Measurements from ENCODE around the gene ST14.

ST14 gene

DNA sequence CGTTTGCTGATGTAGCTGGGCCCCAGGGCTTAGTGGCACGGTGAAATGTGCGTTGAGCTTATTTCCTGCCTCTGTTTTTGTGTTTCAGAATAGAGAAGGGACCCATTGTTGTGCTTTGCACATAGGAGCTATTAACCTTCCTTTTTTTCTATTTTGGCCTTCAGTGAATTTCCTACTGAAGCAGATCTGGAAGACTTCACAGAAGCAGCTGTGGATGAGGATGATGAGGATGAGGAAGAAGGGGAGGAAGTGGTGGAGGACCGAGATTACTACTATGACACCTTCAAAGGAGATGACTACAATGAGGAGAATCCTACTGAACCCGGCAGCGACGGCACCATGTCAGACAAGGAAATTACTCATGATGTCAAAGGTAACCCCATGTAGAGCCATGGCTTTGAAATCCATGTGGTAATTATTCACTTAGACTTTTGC is 37.4 kb upstream of the ST14 start:
- Histone ChIP-seq H3K4me1 (ENCODE audit: control insufficient read depth, insufficient read depth, low read length) (no peaks in the 10 kb centered on the region), H3K36me3 (ENCODE audit: control insufficient read depth in 2 of 2, insufficient read depth in 1 of 2, low read length in 2 of 2) (peaks cover 0 to 78% of the 10 kb centered on the region in 2 experiments; a peak in 1 of 3 replicates), H3K27ac (ENCODE audit: extremely low read depth, low read depth, low read length) (no peak overlapping the region), H3K9me3 (ENCODE audit: control insufficient read depth, insufficient read depth, low read depth, low read length) (no peaks in the 10 kb centered on the region), H3K4me3 (ENCODE audit: low read depth, low read length) (no peak overlapping the region)
- ChIA-PET POLR2A (no interaction called here), CTCF (interaction anchor here (1.0 kb wide), 1 partner anchor 10 kb away, joined by 4 read pairs; no protein-coding TSS in a partner anchor)
- no peak for TF ChIP-seq TRIM28 (IDR thresholded peaks at IDR 0.05; ENCODE audit: borderline replicate concordance, low read length)
- TF ChIP-seq ZNF184 (tag by site-specific recombination; IDR thresholded peaks at IDR 0.05) = no peak
- no peak for TF ChIP-seq ZNF292 (tag by site-specific recombination; IDR thresholded peaks at IDR 0.05; ENCODE audit: borderline replicate concordance, low read depth)
- TF ChIP-seq, protein P1, sequence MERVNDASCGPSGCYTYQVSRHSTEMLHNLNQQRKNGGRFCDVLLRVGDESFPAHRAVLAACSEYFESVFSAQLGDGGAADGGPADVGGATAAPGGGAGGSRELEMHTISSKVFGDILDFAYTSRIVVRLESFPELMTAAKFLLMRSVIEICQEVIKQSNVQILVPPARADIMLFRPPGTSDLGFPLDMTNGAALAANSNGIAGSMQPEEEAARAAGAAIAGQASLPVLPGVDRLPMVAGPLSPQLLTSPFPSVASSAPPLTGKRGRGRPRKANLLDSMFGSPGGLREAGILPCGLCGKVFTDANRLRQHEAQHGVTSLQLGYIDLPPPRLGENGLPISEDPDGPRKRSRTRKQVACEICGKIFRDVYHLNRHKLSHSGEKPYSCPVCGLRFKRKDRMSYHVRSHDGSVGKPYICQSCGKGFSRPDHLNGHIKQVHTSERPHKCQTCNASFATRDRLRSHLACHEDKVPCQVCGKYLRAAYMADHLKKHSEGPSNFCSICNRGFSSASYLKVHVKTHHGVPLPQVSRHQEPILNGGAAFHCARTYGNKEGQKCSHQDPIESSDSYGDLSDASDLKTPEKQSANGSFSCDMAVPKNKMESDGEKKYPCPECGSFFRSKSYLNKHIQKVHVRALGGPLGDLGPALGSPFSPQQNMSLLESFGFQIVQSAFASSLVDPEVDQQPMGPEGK (tag by site-specific recombination; IDR thresholded peaks at IDR 0.05) = no peak
- TF ChIP-seq ZNF521 (tag by site-specific recombination; IDR thresholded peaks at IDR 0.05) = no peak
- TF ChIP-seq ZNF704 (tag by site-specific recombination; IDR thresholded peaks at IDR 0.05) = no peak
- TF ChIP-seq REST (tag by site-specific recombination; IDR thresholded peaks at IDR 0.05) = no peak
- no peak for TF ChIP-seq EGR2 (tag by site-specific recombination; IDR thresholded peaks at IDR 0.05; ENCODE audit: low read depth)
- no peak for TF ChIP-seq ZSCAN30 (tag by site-specific recombination; IDR thresholded peaks at IDR 0.05)
- TF ChIP-seq TCF7L2 (IDR thresholded peaks at IDR 0.05; ENCODE audit: borderline replicate concordance, low read depth, low read length) = no peak
- no peak for TF ChIP-seq ZBTB7A (tag by site-specific recombination; IDR thresholded peaks at IDR 0.05; ENCODE audit: low read depth)
- no peak for TF ChIP-seq ZNF398 (tag by site-specific recombination; IDR thresholded peaks at IDR 0.05)
- TF ChIP-seq, protein P2, sequence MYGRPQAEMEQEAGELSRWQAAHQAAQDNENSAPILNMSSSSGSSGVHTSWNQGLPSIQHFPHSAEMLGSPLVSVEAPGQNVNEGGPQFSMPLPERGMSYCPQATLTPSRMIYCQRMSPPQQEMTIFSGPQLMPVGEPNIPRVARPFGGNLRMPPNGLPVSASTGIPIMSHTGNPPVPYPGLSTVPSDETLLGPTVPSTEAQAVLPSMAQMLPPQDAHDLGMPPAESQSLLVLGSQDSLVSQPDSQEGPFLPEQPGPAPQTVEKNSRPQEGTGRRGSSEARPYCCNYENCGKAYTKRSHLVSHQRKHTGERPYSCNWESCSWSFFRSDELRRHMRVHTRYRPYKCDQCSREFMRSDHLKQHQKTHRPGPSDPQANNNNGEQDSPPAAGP (tag by site-specific recombination; IDR thresholded peaks at IDR 0.05) = no peak
- no peak for TF ChIP-seq ZNF513 (tag by site-specific recombination; IDR thresholded peaks at IDR 0.05)
- TF ChIP-seq ZNF610 (tag by site-specific recombination; IDR thresholded peaks at IDR 0.05; ENCODE audit: borderline replicate concordance) = no peak
- TF ChIP-seq KLF1 (tag by site-specific recombination; IDR thresholded peaks at IDR 0.05) = no peak
- TF ChIP-seq GLI4 (tag by site-specific recombination; IDR thresholded peaks at IDR 0.05) = no peak
- TF ChIP-seq ZNF138 (tag by site-specific recombination; IDR thresholded peaks at IDR 0.05; ENCODE audit: borderline replicate concordance) = no peak
- no peak for TF ChIP-seq ZNF48 (tag by site-specific recombination; IDR thresholded peaks at IDR 0.05)
- TF ChIP-seq, protein P3, sequence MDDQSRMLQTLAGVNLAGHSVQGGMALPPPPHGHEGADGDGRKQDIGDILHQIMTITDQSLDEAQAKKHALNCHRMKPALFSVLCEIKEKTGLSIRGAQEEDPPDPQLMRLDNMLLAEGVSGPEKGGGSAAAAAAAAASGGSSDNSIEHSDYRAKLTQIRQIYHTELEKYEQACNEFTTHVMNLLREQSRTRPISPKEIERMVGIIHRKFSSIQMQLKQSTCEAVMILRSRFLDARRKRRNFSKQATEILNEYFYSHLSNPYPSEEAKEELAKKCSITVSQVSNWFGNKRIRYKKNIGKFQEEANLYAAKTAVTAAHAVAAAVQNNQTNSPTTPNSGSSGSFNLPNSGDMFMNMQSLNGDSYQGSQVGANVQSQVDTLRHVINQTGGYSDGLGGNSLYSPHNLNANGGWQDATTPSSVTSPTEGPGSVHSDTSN (CRISPR knock-in tag; IDR thresholded peaks at IDR 0.05) = no peak
